ENCODE measurements around the gene ZBTB7A. TPM values are rescaled to one million over a fixed set of nuclear protein-coding genes. Genes with fewer than 3 reads are reported as not detected.
A peak's percentile ranks its signal among the peaks of the same experiment; 100 is the strongest.
"Not testable (repeated sequence)": the region's sequence is repeated elsewhere in the genome, so short reads cannot be mapped to it uniquely, and the experiment has no call there.

The ZBTB7A gene
- total RNA-seq, 1 experiment from 2014 or later = 15.9 TPM

DNA sequence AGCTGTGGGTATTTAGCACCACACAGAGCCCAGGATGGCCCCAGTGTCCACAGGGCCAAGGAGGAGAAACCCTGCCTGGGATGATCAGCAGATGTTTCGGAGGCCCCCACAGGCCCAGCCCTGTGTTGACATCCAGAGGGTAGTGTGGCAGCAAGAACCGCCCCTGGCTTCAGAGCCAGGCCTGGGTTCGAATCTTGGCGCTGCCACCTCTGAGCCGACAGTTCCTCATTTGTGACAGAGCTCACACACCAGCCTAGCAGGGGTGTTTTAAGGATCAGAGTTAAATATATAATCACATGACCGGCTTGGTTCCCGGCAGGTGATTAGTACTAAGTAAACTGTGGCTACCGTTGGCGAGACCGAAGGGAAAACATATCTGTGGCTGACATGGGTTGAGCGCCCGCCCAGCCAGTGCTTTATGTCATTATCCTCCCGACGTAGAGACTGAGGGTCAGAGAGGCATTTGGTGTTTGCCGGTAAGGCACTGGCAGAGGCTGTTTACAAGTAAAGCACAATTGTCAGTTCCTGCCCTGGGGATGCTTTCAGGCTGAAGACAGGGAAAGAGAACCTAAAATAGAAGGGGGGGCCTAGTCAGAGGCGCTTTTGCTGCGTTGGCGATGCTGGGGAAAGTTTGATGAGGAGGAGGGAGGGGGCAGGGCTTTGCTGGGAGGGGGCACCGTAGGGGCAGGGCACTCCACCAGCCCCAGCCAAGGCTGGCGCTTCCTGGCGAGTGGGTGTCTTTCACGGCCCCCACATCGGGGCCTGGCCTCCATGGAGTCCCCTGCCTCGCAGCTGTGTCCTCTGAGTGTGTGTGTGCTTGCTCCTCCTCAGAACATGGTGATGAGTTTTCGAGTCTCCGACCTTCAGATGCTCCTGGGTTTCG lies 54.4 kb downstream of the ZBTB7A start:
- Histone ChIP-seq H3K27ac (no peak overlapping the region), H3K36me3 (peaks cover 61% of the 10 kb centered on the region), H3K9me3 (replicated peaks) (no peaks in the 10 kb centered on the region; the same call in 1 of the 2 replicates), H3K4me3 (no peak overlapping the region), H3K4me1 (replicated peaks) (peaks cover 11% of the 10 kb centered on the region), H3K27me3 (replicated peaks) (no peaks in the 10 kb centered on the region)
- no peak for DNase-seq (ENCODE audit: low read depth in 1 of 2, low spot score in 2 of 2)

DNA sequence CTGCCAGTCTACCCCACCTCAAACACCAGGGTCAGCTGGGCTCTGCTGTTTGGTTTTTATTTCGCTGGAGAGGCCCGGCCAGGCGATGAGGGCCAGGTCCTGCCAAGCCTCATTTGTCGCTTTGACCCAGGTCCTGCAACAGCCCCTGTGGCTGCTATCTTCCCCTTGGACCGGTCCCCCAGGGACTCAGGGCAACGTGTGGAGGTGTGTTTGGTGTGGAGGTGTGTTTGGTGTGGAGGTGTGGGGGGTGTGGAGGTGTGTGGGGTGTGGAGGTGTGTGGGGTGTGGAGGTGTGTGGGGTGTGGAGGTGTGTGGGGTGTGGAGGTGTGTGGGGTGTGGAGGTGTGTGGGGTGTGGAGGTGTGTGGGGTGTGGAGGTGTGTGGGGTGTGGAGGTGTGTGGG lies 55.3 kb downstream of the ZBTB7A start:
- H3K9me3 ChIP-seq (replicated peaks); DNase-seq (ENCODE audit: low read depth in 1 of 2, low spot score in 2 of 2); H3K27me3 ChIP-seq (replicated peaks); H3K27ac ChIP-seq; H3K4me3 ChIP-seq: not testable (repeated sequence)
- H3K4me1 ChIP-seq (replicated peaks) = peaks cover 19% of the 10 kb centered on the region
- peaks cover 60% of the 10 kb centered on the region for H3K36me3 ChIP-seq

DNA sequence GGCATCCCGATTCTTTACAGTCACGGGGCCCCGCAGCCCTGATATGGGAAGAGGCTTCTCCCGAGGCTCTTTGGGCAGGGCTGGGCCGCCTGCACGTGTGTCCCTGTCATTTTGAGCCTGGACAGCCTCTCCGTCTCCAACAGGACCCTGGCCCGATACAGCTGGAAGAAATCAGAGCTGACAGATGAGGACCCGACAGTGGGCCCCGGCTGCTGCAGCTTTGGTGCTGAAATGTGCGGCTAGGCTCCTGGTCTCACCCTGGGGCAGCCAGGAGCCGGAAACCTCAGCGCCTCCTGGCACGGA lies 55.9 kb downstream of the ZBTB7A start:
- Histone ChIP-seq H3K27me3 (replicated peaks) (no peaks in the 10 kb centered on the region), H3K9me3 (replicated peaks) (peaks cover 2% of the 10 kb centered on the region), H3K4me3 (no peak overlapping the region), H3K36me3 (peaks cover 53% of the 10 kb centered on the region), H3K4me1 (replicated peaks) (peaks cover 19% of the 10 kb centered on the region), H3K27ac (no peak overlapping the region)
- DNase-seq (ENCODE audit: low read depth in 1 of 2, low spot score in 2 of 2) = no peak

DNA sequence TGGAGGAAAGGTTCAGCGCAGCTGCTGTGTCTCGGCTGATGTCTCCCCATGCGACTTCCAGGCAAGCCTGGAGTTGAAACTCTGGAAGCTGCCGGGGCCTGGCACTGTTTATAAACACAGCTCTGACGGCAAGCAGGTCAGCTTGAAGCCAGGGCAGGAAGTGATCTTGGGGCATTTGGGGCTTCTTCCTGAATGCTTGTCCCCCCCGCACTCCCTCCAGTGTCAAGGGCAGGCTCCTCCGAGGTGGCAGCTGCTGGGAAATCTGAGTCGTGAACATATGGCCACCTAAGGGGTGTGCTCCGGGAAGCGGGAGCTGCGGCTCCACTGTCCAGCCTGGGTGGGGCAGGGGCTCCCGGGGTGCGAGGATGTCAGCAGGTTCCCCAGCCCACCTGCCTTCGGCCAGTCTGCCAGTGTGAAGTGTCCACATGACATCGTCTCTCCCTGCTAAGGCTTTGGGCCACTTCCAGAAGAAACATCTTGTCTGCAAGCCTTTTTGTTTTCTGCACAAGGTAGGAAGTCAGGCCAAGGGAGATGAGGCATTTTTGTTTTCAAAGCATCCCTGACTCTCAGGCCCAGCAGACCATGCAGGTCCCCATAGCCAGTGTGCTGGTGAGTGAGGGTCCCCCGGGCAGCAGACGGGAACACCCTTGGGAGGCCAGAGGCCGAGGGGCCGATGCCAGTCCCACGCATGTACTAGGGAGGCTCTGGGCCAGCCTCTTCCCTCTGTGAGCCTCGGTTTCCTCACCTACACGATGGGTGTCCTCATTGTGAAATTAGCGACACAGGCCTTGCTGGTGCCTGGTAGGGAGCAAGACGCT lies 56.5 kb downstream of the ZBTB7A start:
- Histone ChIP-seq H3K4me1 (replicated peaks) (peaks cover 19% of the 10 kb centered on the region), H3K36me3 (peaks cover 47% of the 10 kb centered on the region), H3K9me3 (replicated peaks) (peaks cover 2% of the 10 kb centered on the region), H3K4me3 (no peak overlapping the region), H3K27ac (no peak overlapping the region), H3K27me3 (replicated peaks) (no peaks in the 10 kb centered on the region)
- DNase-seq (ENCODE audit: low read depth in 1 of 2, low spot score in 2 of 2) = no peak

DNA sequence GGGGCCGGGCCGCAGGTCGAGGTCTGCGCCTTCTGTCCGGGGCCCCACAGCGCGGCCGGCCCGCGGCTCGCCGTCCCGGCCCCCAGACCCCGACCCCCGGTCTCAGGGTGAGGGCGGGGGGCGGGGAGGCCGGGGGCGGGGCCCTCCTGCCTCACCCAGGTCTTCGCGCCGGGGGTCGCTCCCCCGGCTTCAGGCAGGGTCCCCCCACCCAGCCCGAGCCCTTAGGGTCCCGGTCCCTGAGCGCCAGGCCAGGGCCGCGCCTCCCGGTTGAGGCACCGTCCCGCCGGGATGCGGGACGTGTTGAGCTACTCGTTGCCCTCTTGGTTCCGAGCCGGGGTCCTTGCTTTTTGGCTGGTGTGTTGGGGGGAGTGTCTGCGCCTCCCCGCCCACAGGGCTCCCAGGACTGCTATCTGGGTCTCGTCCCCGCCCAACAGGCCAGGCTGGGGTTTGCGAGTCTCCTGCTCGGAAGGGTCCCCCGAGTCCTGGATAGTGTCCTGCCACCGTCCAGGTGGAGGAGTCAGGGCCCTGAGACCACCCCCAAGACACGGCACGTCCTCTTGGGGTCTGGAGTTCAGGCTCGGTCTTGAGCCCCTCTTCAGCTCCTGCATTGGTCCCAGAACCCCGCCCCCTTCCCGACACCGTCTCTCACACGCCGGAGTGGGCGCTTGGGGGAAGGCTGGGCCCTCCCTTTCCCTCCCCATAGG lies 58.7 kb downstream of the ZBTB7A start:
- DNase-seq (ENCODE audit: low read depth in 1 of 2, low spot score in 2 of 2) = peak in 1 of 2 experiments; percentile 31

DNA sequence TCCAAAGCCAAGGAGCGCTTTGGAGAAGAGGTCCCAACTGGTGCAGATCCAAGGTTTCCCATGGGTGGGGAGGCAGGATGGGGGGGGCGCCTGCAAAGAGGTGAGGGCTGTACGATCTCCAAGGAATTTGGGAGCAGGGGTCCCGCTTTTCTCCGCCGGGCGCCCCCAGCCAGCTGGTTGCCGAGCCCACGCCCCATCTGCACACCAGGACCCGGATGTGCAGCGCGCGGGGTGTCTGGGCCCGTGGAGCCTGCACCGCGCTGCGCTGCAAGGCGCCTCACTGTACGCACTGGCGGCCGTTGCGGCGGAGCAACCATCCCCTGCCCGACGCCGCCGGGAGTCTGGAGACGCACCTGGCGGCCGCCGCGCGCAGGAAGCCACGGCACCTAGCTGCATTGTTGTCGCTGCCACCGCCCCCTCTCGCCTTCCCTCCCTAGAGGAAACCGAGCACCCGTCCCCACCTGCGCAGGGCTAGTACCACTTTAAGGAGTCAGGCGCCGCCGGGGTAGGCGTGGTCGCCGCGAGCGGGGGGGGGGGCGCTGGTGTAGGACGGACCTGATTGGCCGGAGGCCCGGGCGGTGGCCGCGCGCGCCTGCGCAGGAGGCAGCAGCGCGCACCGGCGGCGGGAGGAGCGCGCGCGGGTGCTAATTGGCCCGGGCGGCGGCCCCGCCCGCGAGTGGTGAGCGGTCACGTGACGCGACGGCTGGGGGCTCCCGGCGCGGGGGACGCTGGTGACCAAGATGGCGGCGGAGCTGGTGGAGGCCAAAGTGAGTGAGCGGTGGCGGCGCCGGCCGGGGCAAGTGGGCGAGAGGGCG lies 59.5 kb downstream of the ZBTB7A start, which contains the start of gene PIAS4:
Gene PIAS4 (plus strand): TSS at position 716 of the 815 bp plus-strand sequence. CDS start 25 bp downstream, at position 741.
- peak within 1 kb of the TSS; percentile 29; the same call in 1 of the 2 replicates for H3K27ac ChIP-seq
- peaks cover 2% of the 10 kb centered on the region for H3K9me3 ChIP-seq (replicated peaks)
- H3K4me1 ChIP-seq (replicated peaks) = peaks cover 19% of the 10 kb centered on the region
- DNase-seq (ENCODE audit: low read depth in 1 of 2, low spot score in 2 of 2) = peak; percentile 96
- peaks cover 21% of the 10 kb centered on the region for H3K36me3 ChIP-seq
- no peaks in the 10 kb centered on the region for H3K27me3 ChIP-seq (replicated peaks)
- peak within 1 kb of the TSS; percentile 94 for H3K4me3 ChIP-seq

More for the DNA sequence above, 58.7 kb downstream of the ZBTB7A start:
- Histone ChIP-seq H3K4me1 (replicated peaks) (peaks cover 19% of the 10 kb centered on the region), H3K27me3 (replicated peaks) (no peaks in the 10 kb centered on the region), H3K9me3 (replicated peaks) (peaks cover 2% of the 10 kb centered on the region), H3K27ac (no peak overlapping the region), H3K36me3 (peaks cover 25% of the 10 kb centered on the region), H3K4me3 (peak overlapping the region; percentile 94)

DNA sequence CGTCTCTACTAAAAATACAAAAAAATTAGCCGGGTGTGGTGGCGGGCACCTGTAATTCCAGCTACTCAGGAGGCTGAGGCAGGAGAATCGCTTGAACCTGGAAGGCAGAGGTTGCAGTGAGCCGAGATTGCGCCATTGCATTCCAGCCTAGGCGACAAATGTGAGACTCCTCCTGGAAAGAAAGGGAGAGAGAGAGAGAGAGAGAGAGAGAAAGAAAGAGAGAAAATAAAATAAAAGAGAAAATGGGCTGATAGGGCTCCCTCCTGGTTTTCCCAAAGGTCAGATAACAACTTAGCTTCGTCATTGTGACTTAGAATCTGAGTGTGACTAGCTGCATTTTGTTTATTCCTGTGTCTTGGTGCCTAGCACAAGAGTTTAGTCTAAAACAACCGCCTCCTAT lies 61.3 kb downstream of the ZBTB7A start:
- H3K9me3 ChIP-seq (replicated peaks); H3K27me3 ChIP-seq (replicated peaks); DNase-seq (ENCODE audit: low read depth in 1 of 2, low spot score in 2 of 2); H3K27ac ChIP-seq; H3K4me3 ChIP-seq: not testable (repeated sequence)
- Histone ChIP-seq H3K36me3 (peaks cover 10% of the 10 kb centered on the region), H3K4me1 (replicated peaks) (peaks cover 19% of the 10 kb centered on the region)

DNA sequence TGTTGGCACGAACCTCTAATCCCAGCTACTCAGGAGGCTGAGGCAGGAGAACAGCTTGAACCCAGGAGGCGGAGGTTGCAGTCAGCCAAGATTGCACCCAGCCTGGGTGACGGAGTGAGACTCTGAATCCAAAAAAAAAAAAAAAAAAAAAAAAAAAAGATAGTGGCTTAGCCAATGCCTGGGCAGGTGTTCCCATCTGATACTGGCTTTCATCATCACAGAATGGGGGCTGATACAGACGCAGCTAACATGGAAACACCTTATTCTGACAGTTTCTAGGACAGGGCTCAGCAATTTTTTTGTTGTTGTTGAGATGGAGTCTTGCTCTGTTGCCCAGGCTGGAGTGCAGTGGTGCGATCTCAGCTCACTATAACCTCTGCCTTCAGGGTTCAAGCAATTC lies 65.9 kb downstream of the ZBTB7A start:
- DNase-seq (ENCODE audit: low read depth in 1 of 2, low spot score in 2 of 2); H3K36me3 ChIP-seq; H3K9me3 ChIP-seq (replicated peaks); H3K27ac ChIP-seq; H3K4me1 ChIP-seq (replicated peaks); H3K4me3 ChIP-seq; H3K27me3 ChIP-seq (replicated peaks): not testable (repeated sequence)

DNA sequence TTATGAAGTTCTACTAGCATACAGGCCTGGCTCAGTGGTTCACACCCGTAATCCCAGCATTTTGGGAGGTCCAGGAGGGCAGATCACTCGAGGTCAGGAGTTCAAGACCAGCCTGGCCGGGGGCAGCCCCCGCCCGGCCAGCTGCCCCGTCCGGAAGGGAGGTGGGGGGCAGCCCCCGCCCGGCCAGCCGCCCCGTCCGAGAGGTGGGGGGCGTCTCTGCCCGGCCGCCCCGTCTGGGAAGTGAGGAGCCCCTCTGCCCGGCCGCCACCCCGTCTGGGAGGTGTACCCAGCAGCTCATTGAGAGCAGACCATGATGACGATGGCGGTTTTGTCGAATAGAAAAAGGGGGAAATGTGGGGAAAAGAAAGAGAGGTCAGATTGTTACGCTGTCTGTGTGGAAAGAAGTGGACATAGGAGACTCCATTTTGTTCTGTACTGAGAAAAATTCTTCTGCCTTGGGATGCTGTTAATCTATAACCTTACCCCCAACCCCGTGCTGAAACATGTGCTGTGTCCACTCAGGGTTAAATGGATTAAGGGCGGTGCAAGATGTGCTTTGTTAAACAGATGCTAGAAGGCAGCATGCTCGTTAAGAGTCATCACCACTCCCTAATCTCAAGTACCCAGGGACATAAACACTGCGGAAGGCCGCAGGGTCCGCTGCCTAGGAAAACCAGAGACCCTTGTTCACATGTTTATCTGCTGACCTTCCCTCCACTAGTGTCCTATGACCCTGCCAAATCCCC lies 67.9 kb downstream of the ZBTB7A start:
- not testable (repeated sequence) for H3K36me3 ChIP-seq; H3K27ac ChIP-seq; H3K27me3 ChIP-seq (replicated peaks); DNase-seq (ENCODE audit: low read depth in 1 of 2, low spot score in 2 of 2); H3K4me1 ChIP-seq (replicated peaks); H3K4me3 ChIP-seq; H3K9me3 ChIP-seq (replicated peaks)

DNA sequence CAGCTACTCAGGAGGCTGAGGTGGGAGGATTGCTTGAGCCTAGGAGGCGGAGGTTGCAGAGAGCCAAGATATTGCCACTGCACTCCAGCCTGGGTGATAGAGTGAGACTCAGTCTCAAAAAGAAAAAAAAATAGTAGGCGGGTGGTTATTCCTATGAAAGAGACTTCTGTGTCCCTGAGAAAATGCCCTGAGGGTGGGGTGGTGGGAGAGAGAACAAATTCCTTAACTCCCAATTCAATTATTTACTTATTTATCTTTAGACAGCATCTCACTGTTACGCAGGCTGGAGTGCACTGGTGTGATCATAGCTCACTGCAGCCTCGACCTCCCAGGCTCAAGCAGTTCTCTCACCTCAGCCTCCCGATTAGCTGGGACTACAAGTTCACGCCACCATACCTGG lies 71.1 kb downstream of the ZBTB7A start:
- Histone ChIP-seq H3K27me3 (replicated peaks) (no peaks in the 10 kb centered on the region), H3K27ac (no peak overlapping the region), H3K4me1 (replicated peaks) (no peaks in the 10 kb centered on the region), H3K36me3 (no peaks in the 10 kb centered on the region), H3K4me3 (no peak overlapping the region), H3K9me3 (replicated peaks) (no peaks in the 10 kb centered on the region)
- DNase-seq (ENCODE audit: low read depth in 1 of 2, low spot score in 2 of 2) = no peak
